ENCODE results near the gene IMP4.

The IMP4 gene

GRCh38 chr2:130307850-130308249 lies 34.8 kb upstream of the IMP4 start:
- TF ChIP-seq, protein P1, sequence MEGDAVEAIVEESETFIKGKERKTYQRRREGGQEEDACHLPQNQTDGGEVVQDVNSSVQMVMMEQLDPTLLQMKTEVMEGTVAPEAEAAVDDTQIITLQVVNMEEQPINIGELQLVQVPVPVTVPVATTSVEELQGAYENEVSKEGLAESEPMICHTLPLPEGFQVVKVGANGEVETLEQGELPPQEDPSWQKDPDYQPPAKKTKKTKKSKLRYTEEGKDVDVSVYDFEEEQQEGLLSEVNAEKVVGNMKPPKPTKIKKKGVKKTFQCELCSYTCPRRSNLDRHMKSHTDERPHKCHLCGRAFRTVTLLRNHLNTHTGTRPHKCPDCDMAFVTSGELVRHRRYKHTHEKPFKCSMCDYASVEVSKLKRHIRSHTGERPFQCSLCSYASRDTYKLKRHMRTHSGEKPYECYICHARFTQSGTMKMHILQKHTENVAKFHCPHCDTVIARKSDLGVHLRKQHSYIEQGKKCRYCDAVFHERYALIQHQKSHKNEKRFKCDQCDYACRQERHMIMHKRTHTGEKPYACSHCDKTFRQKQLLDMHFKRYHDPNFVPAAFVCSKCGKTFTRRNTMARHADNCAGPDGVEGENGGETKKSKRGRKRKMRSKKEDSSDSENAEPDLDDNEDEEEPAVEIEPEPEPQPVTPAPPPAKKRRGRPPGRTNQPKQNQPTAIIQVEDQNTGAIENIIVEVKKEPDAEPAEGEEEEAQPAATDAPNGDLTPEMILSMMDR (conservative IDR thresholded peaks at IDR 0.05) = no peak
- TF ChIP-seq ZFX (IDR thresholded peaks at IDR 0.05) = no peak
- no peak overlapping the region for H3K27ac ChIP-seq

DNA sequence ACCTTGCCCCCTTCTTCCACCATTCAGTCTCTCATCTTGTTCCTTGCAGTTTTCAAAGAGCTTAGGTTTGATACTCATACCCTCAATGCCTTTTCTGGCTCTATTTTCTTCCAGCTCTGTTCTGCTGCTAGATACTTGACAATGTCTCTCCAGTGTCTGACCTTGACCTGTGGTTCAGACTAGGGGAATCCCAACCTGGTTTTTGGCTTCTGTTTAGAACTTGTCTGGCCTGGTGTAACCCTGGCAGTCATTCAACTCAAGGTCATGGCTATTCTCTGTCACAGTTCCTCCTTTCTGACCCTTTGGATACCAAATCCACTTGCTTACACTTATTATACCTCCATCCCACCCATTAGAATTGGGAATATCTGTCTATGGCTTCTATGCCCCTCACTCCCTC lies 31.8 kb upstream of the IMP4 start:
- H3K27ac ChIP-seq = no peak overlapping the region
- TF ChIP-seq, protein P1 (conservative IDR thresholded peaks at IDR 0.05) = no peak
- TF ChIP-seq ZFX (IDR thresholded peaks at IDR 0.05) = no peak

- no peak overlapping the region for H3K27ac ChIP-seq
- no peak for TF ChIP-seq ZFX (IDR thresholded peaks at IDR 0.05)
- TF ChIP-seq, protein P1 (conservative IDR thresholded peaks at IDR 0.05) = no peak
These were observed 28.8 kb upstream of the IMP4 start for GRCh38 chr2:130313812-130314334.

- TF ChIP-seq, protein P1 (conservative IDR thresholded peaks at IDR 0.05) = no peak
- no peak for TF ChIP-seq ZFX (IDR thresholded peaks at IDR 0.05)
- H3K27ac ChIP-seq = no peak overlapping the region
These were observed 28.3 kb upstream of the IMP4 start for GRCh38 chr2:130314377-130314776.

GRCh38 chr2:130316596-130316995 lies 26.1 kb upstream of the IMP4 start:
- H3K27ac ChIP-seq = no peak overlapping the region
- TF ChIP-seq, protein P1 (conservative IDR thresholded peaks at IDR 0.05) = no peak
- no peak for TF ChIP-seq ZFX (IDR thresholded peaks at IDR 0.05)

DNA sequence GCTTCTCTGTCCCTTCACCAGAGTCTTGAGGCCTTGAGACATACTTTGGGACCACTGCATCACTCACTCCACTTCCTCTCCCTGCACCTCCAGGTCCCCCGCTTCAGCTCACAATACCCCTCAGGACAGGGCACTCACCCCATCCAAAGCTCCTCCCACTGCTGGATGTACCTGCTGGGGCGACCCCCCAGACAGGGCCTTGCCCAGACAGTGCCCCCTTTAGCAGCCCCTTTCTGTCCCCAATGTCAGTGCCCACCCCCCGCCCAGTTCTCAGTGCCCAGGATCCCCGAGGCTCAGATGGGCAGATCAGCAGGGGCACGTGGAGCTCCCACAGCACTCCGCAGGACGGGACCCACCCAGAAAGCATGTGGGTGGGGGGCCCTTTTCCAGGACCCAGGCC lies 23.8 kb upstream of the IMP4 start:
- TF ChIP-seq, protein P1 (conservative IDR thresholded peaks at IDR 0.05) = no peak
- TF ChIP-seq ZFX (IDR thresholded peaks at IDR 0.05) = no peak
- H3K27ac ChIP-seq = no peak overlapping the region

DNA sequence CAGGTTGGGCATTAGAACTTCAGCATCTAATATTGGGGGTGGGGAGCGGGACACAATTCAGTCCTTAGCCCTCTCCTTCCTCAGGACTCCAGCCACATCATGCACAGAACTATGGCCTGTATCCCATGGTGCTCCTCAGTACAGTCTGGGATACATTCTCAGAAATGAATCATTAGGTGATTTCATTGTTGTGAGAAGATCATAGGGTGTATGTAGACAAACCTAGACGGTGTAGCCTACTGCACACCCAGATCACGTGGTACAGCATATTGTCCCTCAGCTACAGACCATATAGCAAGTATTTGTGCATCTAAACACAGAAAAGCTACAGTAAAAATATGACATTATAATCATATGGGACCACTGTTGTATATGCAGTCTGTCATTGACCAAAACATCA lies 23.2 kb upstream of the IMP4 start:
- TF ChIP-seq ZFX (IDR thresholded peaks at IDR 0.05) = no peak
- TF ChIP-seq, protein P1 (conservative IDR thresholded peaks at IDR 0.05) = no peak
- H3K27ac ChIP-seq = no peak overlapping the region

All from C4-2B (cell line).